Hindlimb muscle (tissue), 1 donor: ENCODE data around the gene RASA1. TPM values are rescaled to one million over a fixed set of nuclear protein-coding genes. Genes with fewer than 3 reads are reported as not detected.
A peak's percentile ranks its signal among the peaks of the same experiment; 100 is the strongest.
"Not testable (repeated sequence)": the region's sequence is repeated elsewhere in the genome, so short reads cannot be mapped to it uniquely, and the experiment has no call there.

Experiments used
- DNase-seq: peaks from one replicate; pipeline ENCODE4 v3.0.0-alpha.2; 2013
- polyA plus RNA-seq: library from polyadenylated mRNA; unstranded; fragments of 120-200 nt; gene quantifications from one replicate; pipeline ENCODE4 v1.2.1, GENCODE V29; 2013; ENCODE audit not compliant: insufficient read length

RASA1 gene
- polyA plus RNA-seq, 1 donor = 27.7 TPM

DNA sequence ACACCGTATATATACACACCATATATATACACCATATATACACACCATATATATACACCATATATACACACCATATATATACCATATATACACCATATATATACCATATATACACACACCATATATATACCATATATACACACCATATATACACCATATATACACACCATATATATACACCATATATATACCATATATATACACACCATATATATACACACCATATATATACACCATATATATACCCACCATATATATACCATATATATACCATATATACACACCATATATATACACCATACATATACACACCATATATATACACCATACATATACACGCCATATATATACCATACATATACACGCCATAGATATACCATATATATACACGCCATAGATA, 19.6 kb downstream of the RASA1 start:
- DNase-seq = not testable (repeated sequence)

DNA sequence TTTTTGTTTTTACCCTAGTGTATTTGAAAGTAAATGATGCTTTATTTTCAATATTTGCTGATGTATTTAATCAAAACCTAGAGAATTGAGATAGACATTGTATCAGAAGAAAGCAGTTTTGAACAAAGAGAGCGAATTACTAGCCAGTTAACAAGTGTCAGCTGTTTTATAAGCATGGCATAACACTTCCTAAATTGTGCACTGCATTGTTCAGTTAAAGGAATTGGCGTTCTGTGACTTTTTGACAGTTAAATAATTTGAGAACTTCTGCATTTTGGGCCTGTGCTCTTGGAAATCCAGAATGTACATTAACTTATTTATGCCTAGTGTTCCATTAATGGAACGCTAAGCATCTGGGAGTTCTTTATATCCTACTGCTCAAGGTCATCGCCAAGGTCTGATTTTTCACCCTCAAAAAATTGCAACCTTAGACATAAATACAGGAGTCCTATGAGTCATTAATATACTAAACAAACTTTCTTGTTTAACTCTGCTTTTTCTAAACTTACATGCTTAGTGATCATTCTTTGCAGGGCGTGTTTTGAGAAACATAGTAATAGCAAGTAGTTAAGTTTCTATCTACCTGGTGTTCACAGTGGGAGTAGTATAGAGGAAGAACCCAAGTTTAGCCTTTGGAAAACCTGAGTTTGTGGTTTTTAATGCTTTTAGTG, 31.1 kb downstream of the RASA1 start:
- DNase-seq = no peak

DNA sequence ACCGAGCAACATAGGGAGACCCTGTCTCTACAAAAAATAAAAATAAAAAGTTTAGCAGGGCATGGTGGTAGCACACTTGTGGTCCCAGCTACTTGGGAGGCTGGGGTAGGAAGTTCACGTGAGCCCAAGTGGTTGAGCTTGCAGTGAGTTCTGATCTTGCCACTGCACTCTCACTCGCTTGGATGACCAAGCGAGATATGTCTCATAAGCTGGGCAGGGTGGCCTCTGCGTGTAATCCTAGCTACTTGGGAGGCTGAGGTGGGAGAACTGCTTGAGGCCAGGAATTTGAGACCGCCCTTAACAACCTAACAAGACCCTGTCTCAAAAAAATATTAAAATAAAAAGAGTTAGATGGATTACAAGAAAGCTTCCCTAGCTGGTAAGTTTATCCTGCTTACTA, 32.5 kb downstream of the RASA1 start:
- DNase-seq = no peak

DNA sequence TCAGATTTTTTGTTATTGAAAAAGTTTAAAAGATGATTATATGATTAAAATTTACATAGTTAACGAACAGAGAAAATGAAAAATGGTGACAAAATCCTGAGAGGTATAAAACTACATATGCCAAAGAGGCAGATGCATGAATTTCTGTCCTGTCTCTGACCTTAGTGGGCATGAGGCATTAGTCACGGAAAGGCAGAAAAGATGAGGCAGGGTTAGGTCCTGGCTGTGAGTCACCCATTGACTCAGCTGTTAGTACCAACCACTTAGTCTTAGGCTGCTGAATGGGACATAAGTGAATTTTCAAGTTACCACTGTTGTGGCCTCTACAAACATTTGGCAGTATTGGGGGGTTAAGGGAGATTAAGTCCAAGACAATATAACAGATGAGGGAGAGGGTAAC, 33.1 kb downstream of the RASA1 start:
- DNase-seq = no peak

DNA sequence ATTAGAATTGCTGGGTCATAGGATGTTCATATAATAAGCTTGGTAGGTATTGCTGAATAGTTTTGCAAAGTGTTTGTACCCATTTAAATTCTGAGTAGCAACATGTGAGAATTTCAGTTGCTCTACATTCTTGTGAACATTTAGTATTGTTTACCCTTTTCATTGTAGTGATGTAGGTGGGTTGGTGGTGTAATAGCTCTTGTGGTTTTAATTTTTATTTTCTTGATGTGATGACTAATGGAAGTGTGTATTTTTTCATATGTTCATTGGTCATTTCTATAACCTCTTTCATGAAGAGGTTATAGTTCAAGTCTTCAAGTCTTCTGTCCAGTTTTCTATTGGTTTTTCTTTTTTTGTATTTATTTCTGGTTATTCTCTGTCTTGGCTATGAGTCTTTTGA, 34.4 kb downstream of the RASA1 start:
- DNase-seq = no peak

DNA sequence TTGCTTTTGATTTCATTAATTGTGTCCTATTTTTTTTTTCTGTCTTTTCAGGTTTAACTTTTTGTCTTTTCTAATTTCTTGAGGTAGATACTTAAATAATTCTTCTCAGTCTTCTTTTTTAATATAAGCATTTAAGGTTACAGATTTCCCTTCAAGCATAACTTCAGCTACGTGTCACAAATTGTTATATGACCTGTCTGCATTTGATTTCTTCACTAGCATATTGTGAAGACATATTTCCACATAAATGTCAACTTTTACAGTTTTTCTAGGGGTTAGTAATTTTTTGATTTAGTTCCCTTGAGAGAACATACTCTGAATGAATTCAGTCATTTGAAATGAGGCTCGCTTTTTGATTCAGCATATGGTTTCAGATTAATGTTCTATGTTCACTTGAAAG, 35.6 kb downstream of the RASA1 start:
- no peak for DNase-seq

DNA sequence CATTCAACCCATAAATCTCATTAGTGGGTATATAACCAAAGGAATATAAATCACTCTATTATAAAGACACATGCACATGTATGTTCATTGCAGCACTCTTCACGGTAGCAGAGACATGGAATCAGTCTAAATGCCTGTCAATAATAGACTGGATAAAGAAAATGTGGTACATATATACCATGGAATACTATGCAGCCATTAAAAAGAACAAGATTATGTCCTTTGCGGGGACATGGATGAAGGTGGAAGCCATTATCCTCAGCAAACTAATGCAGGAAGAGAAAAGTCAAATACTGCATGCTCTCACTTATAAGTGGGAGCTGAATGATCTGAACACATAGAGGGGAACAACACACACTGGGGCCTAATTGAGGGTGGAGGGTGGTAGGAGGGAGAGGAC, 38.4 kb downstream of the RASA1 start:
- DNase-seq = not testable (repeated sequence)

DNA sequence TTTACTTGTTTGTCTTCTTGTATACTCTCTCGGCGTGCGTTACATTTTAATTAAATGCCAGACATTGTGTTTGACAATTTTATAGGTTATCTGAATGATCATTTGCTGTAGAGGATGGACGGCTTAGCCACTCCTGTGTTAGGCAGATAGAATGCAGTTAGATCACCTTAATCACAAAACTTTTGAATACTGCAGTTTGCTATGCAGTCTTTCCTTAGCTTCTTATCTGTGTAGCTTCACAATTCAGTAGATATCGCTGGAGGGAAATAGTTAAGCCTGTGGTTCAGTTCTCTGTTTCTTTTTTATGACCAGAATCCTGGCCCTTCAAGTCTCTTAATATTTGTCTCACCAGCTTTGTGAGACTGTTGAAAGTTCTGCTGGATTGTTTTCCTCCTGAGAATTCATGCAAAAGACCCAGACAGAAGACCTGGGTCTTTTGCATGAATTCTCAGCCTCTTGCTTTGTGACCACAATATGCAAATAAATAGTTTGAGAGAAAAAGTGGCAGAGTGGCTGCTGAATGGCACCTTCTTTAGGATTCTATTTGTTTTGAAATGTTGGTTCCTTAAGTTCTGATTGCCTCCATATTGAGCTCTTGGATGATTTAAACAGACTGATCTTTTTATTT, 40.2 kb downstream of the RASA1 start:
- DNase-seq = no peak

DNA sequence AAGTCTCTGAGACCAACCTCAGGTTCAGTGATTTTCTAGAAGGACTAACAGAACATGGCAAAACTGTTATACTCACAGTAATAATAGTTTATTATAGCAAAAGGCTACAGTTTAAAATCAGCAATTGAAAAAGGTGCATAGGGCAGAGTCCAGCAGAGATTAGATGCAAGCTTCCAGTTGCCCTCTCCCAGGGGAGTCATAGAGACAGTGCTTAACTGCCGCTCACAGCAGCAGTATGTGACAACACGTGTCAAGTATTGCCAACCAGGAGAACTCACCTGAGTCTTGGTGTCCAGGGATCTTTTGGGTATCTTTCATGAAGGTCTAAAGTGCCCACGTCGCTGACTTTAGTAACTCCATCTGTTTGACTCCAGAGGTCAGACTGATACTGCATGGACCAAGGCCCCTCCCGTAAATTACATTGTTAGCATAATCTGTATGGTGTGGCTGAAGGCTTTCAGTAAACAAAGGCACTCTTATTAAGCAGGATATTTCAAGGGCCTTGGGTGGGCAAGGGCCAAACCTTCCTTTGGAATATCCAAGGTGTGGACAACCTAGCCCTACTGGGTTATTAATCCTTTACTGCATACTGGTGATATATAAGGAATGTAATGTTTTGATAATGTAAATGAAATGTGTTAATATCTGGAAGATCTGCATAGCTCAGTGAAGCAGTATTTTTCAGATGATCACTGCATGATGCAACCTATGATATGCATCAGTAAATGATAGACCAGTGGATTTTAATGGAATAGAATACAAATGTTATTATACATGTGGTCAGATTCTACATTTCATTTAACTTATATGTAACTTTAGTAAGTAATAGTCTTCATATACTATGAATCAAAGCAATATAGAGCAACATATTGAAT, 44.0 kb downstream of the RASA1 start:
- DNase-seq = no peak

DNA sequence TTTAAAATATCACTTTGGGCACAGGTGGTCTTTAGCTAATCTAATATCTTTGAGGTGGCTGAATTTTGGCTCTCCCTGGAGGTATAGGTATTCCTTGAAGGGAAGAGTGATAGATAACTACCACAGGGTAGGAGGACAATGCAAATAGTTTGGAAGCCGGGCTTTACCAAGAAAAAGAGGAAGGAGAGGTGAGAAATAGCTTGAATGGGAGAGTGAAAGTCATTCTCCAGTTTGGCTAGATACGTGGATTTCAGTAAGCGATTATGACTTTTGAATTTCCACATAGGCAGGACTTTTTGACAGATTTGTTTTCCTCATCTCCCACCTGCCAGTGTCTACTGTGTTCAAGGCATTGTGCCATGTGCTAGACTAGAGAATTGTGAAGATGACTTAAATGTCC, 45.5 kb downstream of the RASA1 start:
- no peak for DNase-seq

DNA sequence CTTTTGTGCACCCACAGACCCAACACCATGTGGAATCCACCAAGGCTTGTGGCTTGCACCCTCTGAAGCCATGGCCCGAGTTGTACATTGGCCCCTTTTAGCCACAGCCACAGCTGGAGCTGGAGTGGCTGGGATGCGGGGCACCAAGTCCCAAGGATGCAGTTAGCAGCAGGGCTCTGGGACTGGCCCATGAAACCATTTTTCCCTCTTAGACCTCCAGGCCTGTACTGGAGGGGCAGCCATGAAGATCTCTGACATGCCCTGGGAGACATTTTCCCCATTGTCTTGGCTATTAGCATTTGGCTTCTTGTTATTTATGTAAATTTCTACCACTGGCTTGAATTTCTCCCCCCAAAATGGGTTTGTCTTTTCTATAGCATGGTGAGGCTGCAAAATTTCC, 51.8 kb downstream of the RASA1 start:
- DNase-seq = no peak

DNA sequence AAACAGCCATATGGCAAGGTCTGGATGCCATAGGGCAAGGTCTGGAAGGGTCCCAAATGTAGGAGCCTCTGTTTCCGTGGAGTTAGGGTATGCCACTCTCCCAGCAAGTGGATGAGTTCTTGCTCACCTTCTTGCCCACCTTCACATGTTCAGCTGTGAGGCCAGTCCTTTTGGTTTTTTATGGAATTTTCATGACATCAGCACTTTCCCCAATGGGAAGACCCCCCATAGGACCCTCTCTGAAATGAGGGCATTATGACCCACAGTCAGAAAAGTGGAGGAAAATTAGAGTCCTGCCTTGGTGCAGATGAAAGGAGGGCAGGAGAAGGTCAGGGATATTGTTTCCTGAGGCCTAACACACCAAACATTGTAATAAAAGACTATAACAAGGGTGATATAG, 53.9 kb downstream of the RASA1 start:
- DNase-seq = no peak

DNA sequence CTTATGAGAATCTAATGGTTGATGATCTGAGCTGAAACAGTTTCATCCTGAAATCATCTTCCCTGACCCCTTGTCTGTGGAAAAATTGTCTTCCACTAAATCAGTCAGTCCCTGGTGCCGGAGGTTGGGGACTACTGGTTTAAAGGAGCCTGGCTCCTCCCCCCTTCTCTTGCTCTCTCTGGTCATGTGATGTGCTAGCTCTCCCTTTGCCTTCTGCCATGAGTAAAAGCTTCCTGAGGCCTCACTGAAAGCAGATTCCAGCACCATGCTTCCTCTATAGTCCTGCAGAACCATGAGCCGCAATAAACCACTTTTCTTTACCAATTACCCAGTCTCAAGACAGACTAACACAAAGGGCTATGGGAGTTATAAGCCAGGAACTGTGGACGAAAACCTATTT, 54.7 kb downstream of the RASA1 start:
- DNase-seq = no peak

DNA sequence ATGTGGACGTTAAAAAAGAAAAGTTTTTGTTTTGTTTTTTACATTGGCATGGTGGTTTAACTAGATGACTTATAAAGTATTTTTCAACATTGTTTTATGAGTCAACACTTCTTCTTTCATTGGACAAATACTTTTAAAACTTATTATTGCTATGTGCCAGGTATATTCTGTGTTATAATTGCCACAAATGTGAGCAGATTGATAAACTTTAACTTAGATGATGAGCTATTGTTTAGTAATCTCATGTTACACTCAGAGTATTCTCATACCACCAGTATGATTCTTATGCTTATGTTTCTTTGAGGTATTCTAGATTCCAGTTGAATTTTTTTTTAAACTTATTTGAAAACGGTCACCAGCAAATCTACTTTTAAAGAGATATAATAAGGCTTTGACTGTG, 60.3 kb downstream of the RASA1 start:
- DNase-seq = no peak

DNA sequence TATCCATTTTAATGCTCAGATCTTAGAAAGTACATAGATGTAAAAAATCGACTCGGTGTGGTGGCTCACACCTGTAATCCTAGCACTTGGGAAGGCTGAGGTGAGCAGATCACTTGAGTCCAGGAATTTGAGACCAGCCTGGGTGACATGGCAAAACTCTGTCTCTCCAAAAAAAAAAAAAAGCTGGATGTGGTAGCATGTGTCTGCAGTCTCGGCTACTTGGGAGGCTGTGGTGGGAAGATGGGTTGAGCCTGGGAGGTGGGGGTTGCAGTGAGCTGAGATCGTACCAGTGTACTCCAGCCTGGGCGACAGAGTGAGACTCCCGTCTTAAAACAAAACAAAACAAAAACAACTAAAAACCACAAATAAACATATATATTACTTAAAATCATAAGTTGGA, 61.4 kb downstream of the RASA1 start:
- no peak for DNase-seq

DNA sequence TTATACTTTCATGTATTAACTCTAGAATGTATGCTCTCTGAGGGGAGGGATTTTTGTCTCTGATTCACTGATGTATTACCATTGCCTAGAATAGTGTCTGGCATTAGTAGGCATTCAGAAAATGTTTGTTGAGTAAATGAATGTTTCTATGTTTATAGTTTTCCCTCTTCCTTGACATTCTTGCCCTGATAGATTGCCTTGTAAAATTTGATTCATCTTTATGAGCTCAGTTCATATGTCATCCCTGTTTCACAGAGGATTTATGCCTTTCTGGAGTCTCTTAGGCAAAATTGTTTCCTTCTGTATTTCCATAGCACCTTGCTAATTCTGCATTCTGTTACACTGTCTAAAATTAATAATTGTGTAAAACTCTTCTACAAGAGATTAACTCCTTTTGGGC, 72.3 kb downstream of the RASA1 start:
- no peak for DNase-seq

DNA sequence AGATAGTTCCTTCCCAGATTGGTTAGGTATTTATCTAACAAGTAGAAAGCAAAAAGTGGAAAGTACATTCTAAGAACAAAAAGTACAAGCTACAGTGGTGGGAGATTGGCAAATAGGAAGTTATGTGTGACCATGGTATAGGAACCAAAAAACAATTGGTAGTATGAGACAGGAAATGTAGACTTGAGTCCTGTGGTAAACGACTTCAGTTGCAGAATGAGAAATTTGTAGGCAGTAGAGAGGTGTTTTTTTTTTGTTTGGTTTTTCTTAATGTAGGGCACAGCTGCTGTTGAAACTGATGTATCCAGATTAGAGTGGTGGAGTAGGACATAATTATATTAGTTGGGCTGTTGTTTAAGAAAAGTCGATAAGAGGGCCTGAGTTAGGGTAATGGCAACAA, 73.0 kb downstream of the RASA1 start:
- DNase-seq = no peak

DNA sequence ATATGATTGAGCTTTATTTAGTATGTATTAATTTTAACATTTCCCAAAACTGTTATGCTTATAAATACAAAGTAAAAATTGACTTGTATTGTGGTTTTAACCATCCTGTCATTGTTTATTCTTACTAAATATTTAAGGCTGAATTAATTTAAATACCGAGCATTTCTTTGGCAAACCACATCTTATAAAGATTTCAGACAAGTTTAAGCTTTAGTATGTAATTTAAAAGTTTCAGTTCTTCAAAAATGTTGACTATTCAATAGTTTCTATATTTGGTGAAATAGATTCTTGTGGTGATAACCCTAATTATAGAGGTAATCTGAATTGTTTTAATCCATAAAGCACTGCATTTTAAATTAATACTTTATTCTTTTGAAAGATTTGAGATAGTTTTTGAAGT, 79.6 kb downstream of the RASA1 start:
- DNase-seq = no peak

DNA sequence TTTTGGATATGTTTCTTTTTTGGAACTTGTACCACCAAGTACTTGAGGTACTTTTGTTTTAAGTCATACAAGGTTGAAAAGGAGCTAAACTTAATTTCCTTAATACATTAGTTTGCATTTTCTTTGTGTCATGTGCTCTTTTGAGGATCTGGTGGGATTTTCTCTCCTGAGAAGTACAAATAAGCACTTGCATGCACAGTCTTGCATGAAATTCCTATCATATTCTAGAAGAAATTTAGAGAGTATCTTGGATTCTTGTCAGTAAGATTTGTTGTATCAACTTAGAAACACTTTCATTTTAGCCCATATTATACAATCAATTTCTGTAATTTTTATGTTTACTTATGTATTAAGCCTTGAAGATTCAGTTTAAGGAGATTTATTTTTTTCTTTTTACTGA, 80.2 kb downstream of the RASA1 start:
- DNase-seq = no peak

DNA sequence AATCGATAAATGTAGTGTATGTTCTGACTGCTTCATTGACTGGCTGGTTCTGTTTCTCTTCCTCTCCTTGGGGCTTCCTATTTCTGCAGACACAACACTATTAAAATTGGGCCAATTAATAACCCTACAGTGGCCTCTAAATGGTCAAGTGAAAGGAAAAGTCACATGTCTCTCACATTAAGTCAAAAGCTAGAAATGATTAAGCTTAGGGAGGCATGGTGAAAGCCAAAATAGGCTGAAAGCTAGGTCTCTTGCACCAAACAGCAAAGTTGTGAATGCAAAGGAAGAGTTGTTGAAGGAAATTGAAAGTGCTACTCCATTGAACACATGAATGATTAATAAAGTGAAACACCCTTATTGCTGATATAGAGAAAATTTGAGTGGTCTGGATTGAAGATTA, 86.8 kb downstream of the RASA1 start:
- no peak for DNase-seq

DNA sequence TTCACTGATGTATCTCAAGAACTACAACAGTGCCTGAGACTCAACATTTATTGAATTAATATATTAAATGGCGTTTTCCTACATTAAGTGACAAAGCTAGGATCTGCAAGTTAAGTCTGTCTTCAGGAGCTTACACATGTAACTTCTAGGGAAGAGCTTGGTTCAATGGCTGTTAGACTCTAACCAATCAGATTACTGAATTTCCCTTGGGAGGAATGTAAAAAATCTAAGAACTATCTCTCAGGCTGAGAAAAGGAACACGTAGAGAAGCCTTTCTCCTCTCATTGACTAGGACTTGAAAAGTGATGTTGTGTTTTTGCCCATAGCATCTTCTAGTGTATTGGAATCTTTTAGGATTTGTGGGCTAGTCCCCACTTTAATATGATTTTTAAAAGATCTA, 91.4 kb downstream of the RASA1 start:
- DNase-seq = no peak

DNA sequence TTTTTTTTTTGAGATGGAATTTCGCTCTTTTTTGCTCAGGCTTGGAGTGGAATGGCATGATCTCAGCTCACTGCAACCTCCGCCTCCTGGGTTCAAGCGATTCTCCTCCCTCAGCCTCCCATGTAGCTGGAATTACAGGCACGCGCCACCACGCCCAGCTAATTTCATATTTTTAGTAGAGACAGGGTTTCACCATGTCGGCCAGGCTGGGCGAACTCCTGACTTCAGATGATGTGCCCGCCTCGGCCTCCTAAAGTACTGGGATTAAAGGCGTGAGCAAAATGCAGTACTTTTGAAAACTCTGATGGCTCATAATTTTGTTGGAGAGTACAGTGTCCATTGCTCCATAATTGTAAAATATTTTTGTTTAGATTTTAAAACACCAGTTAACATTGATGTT, 92.4 kb downstream of the RASA1 start:
- DNase-seq = no peak

DNA sequence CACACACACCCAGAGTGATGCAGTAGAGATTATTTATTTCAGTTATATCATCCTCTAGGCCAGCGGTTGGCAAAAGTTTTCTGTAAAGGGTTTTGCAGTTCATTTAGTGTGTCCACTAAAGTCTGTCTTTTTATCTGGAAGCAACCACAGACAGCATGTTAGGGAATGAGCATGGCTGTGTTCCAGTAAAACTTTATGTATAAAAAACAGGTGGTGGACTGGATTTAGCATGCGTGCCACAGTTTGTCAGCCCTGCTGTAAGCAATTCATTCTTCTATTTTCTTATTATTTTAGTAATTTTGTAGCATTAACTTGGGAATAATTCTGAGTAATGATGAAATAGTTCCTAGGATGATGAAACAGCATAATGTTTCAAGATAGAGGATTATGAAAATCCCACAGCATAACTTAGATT, 93.4 kb downstream of the RASA1 start:
- DNase-seq = peak; percentile 19
